Hematopoietic multipotent progenitor cell treated with erythropoietin and hydrocortisone succinate and interleukin-3 and kit ligand, for 17 days (in vitro differentiated cells): Measurements from ENCODE around the gene DNAJC6.
"Not testable (repeated sequence)": the region's sequence is repeated elsewhere in the genome, so short reads cannot be mapped to it uniquely, and the experiment has no call there.

Source experiments
- DNase-seq: peaks from one replicate; pipeline ENCODE4 v3.0.0-alpha.2; 2015; ENCODE audit warnings: low spot score

DNAJC6 gene

GRCh38 chr1:65309304-65310077 is at the start of gene DNAJC6:
DNAJC6 (plus strand) TSS chr1:65309543; CDS start chr1:65309746, 203 bp downstream.
- peak; percentile 85 for DNase-seq

DNA sequence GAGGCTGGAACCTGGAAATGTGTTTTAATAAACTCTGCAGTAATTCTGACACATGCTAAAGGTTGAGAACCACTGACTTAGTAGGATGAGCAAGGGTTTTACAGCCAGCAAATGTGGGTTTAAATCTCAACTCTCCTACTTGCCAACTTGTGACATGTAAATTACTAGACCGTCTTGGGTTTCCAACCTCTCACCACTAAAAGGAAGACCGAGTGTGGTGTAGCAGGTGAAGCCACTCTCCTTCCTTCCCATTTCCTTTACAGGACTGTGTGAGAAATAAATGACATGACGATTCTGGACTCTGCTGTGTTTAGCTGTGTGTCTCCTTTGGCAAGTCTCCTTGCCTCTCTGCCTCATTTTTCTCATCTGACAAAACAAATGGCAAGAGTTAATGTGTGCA is 49.5 kb upstream of the DNAJC6 start:
- no peak for DNase-seq

GRCh38 chr1:65260851-65261473 is 48.4 kb upstream of the DNAJC6 start:
- DNase-seq, result peak; percentile 73

DNA sequence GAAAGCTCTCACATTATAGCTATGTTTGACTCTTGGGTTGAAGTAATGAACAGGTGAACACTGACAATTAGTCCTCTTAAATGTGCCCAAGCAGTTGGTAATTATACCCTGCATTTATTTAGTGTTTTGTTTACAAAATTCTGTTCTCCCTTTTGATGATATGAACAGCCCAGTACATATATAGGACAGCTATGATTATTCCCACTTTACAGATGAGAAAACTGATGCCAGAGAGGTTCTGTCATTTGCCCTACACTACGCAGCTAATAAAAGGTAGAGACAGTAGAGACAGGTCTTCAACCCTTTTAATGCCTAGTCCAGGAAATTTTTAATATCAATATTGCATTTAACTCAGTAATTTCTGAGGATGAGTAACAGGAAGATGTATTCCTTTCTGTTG is 46.1 kb upstream of the DNAJC6 start:
- no peak for DNase-seq

- peak; percentile 82 for DNase-seq
Observed at GRCh38 chr1:65264197-65264929, 45.0 kb upstream of the DNAJC6 start.

DNA sequence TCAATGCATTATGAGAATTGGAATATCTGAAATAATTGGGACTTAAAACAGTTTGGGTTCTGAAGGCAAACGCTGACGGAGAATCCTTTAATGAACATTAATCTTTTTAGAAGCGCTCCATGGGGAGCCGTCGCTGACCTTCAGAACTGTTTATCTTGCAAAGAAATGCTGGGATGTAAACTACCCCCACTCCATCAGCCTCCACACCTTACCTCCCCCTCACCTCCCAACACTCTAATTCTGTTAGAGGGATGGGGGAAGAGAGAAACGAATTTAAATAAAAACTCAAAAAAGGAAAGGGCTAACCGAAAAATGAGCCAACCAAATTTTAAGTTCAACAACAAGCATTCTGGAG is 44.1 kb upstream of the DNAJC6 start:
- no peak for DNase-seq

DNA sequence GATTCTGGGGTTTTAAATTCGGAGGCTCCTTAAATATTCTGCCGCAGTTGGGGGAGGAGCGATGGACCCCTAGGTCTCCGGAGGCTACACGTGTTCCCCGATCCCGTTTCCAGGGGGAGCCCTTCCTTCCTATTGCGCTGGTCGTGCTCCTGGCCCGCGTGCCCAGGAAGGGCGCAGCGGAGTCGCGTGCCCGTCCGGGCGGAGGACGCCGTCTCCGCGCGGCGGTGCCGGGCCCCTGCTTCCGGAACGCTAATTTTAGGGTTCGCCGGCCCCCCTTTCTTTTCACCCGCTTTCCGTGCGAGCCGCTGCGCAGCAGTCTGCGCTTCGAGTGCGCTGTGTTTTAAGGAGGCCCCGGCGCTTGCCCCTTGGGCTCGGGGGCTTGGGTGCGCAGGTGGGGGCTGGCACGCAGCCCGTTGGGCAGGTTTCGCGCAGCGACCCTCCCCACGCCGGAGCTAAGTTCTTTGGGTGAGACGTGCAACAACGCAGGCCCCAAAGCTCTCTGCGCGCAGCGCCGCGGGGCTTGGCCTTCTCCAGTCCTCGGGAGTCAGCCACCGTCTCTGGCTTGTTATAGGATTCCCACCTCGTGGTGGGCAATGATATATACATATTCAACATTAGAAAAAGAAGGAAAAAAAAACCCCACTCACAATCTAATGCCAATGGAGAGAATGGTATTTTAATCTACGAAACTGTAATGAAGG is 43.5 kb upstream of the DNAJC6 start:
- DNase-seq, result peak; percentile 87

DNA sequence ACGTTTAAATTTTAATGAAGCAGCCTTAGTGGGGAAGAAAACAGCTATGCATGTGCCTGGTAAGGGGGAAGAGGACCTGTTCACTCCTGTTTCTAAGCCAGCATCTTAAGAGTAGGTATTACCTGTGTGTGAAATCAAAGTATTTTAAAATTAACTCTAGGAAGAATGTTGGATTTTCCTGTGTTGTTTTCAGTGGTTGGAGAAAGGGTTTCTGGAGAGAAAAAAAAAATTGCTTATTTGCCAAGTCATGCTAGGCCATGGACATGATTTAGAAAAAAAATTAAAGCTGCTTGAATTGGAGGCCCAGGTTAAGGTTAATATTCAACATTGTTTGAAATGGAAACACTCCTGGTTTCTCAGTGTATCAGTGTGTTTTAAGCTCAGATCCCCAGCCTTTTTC is 42.9 kb upstream of the DNAJC6 start:
- DNase-seq, result peak; percentile 72

- peak; percentile 58 for DNase-seq
Observed at GRCh38 chr1:65267271-65267670, 42.1 kb upstream of the DNAJC6 start.

GRCh38 chr1:65267683-65268082 is 41.7 kb upstream of the DNAJC6 start:
- DNase-seq, result peak; percentile 66

DNA sequence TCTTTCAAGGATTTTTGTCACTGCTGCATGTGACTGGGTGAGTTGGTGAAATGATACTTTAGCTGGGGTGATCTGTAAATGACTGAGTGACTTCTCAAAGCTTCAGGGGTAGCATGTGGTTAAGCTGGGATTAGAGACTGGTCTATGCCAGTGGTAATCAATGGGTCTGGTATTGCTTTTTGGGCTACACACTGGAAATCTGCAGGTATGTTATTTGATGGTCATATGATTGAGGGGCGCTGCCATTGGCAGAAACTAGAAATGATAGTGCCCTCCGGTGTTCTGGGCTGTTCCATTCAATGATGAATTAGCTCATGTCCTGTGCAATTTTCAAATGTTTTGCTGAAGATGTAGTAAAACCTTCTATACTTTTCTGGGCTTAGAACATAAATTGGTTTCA is 39.7 kb upstream of the DNAJC6 start:
- DNase-seq, result peak; percentile 44

DNA sequence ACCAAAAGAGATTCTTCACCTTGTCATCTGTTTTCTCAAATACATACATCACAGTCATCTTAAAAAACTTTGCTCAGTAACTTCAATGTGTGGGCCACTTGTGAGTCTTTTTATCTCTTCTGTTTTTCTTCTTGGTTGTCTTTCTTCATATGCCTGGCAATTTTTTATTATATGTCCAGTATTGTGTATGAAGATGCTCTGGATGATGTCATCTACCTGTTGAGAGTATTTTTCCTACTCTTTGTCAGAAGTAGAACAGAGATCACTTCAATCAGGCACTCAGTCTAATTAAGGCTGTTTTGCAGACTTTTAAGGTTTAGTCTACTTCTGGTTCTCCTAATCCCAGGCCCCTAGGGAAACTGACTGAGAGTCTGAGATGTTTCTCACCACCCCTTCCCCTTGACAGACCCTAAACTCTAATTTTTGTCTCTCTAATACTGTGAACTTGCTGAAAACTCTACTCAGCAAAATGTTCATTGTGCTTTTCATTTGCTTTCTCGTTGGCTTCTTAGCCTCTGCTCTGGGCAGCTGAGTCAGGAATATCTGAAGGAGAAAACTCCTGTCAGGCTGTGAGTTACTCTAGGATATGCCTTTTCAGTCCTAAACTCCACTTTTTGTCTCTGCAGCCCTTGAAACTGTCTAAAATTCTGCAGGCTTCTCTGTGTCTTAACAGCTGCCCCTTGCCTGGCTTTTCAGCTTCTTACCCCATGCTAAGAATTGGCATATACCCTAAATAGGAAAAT is 33.0 kb upstream of the DNAJC6 start:
- DNase-seq, result peak; percentile 53

DNA sequence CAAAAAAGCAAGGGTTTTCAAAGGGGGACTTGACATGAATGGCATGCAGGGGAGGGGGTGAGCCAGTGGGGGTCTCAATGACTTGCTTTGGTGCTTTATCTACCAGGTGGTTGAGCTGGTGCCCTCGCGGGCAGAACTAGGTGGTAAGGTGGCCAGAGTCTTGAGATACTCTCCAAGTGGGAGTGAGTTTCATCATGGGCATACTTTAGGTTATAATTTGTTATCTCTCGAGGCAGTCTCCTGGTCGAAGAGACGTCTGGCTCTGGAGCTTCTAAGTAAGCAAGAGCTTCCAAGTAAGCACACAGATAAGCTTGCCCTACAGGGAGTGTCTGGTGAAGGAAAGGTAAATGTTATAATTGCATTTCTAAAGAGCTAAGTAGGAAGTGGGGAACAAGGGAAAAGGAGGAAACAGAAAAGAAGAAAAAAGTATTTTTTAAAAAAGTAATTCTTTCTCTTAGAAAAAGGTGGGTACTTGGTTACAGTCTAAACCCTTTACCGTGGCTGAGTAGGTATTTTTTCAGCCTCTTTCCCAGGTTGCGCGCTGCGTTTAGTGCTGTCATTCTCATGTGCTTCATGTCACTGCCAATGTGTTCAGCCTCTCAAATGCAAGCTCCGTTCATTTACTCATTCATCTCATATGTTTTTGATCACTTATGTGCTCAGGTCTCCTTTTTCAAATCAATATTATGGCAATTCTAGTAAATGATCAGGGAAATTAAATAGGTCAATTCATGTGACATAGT is 31.6 kb upstream of the DNAJC6 start:
- peak; percentile 89 for DNase-seq

DNA sequence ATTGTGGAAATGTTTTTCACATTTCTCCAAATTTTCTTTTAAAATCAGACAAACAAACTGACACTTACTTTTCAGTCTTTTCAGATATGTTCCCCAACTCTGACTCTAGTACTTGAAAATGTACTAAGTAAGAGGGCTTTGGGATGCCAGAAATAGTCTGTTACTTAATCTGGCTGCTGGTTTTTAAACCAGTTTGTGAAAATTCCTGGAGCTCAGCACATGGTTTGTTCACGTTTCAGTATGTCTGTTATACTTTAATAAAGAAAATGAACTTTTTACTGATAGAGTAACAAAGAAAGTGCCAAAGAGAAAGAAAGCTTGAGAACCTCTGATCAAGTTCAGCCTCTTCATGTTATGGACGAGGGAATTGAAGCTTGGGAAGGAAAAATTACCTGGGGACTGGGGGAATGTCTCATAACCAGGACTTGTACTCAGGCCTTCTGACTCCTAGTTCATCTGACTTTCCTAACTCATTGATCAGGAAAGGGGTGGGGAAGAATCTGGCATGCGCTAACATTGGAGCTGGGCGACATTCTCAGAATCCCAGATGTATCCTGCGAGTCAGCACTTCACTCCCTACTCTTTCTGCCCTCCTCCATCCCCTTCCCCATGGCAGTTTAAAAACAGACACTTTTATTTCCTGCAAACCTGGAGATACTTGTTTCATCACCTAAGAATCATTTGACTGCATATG is 30.8 kb upstream of the DNAJC6 start:
- peak; percentile 50 for DNase-seq

DNA sequence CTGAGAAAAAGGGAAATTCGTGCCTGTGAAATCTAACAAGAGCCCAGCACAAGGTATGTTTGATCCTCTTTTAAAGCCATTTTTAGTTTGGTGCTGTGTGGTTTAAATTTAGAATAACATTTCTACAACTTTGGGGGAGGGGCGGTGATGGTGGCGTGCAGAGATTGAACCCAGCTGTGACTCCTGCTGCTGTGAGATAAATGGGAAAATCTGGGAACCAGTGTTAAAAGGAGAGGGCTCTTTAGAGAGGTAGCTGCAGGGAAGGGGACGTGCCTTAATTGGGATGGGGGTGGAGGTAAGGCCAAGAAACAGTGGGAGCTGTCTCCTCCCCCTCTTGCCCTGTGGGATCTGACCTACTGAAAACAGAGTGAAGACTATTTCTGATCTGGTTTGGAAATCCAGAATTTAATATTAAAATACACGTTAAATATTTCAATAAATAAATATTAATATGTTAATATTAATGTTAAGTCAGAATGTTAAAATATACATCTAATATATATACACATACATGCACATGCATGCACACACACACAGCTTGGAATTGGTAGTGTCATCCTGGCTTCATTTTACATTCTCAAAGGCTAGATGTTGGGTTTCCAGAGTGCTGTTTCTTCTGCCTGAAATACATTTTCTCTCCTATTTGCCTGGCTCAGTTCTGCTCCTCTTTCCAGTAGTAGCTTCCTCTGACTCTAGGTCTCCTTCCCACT is 30.1 kb upstream of the DNAJC6 start:
- no peak for DNase-seq

DNA sequence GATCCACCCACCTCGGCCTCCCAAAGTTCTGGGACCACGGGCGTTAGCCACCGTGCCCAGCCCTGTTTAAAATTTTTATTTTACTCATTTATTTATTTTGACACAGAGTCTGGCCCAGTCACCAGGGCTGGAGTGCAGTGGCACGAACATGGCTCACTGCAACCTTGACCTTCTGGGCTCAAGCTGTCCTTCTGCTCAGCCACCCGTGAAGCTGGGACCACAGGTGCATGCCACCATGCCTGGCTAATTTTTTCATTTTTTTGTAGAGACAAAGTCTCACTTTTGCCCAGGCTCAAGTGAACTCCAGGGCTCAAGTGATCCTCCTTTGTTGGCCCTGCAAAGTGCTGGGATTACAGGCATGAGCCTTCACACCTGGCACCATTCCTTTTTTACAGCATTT is 27.5 kb upstream of the DNAJC6 start:
- DNase-seq, result no peak

DNA sequence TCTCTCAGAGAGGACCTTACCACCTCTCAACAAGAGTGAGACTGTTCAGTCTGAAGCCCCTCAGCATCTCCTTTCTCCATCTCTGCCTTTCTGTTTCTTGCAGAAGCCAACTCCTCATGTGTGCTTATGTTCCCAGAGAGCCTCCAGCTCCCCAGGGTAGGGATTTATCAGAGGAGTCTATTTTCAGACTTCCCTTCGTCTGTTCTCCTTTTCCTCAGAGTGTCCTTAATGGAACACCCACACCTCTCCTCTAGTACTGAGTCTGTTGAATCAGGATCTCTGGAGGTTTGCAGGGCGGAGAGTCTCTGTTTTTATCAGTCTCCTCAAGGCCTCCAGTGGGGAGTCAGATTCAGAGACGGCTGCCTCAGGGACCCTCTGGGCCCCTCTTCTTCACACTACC is 25.1 kb upstream of the DNAJC6 start:
- no peak for DNase-seq

DNA sequence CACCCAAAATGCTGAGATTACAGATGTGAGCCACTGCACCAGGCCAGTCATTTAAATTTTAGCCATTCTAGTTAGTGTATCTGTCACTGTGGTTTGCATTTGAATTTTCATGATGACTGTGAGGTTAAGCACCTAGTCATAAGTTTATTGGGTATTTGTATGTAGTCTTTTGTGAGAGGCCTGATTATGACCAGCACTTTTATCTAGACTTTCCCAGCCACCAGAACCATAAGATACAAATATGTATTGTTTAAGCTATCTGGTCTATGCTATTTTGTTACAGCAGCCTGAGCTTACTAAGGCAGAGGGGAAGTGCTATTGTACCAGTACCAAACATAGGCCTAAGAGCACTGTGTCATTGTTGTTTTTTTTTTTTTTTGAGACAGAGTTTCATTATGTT is 19.9 kb upstream of the DNAJC6 start:
- DNase-seq, result no peak

- not testable (repeated sequence) for DNase-seq
Observed at GRCh38 chr1:65291818-65292217, 17.5 kb upstream of the DNAJC6 start.
